ENCODE data around the gene GLRX. TPM values are rescaled to one million over a fixed set of nuclear protein-coding genes. Genes with fewer than 3 reads are reported as not detected.

Gene GLRX
- total and polyA plus RNA-seq, 2 of the 13 experiments (the other 11 are each of a cell fraction or from before 2014, with no cell fraction given) = 63.8 to 499 TPM

GRCh38 chr5:95823738-95824609 lies 1.4 kb upstream of the GLRX start (continued):
- TF ChIP-seq CCAR2 (optimal IDR thresholded peaks at IDR 0.05; ENCODE audit: low read depth, low read length) (peak; percentile 20), ZNF761 (CRISPR knock-in tag; conservative IDR thresholded peaks at IDR 0.05) (no peak), GATAD2A (CRISPR knock-in tag; IDR thresholded peaks at IDR 0.05) (peak; percentile 69; the same call in 1 of the 2 replicates), SAP130 (CRISPR knock-in tag; IDR thresholded peaks at IDR 0.05; ENCODE audit: low read depth) (peak; percentile 79), NBN (conservative IDR thresholded peaks at IDR 0.05) (no peak), HBP1 (CRISPR knock-in tag; IDR thresholded peaks at IDR 0.05; ENCODE audit: low read depth) (no peak), TFDP1 (CRISPR knock-in tag; IDR thresholded peaks at IDR 0.05; ENCODE audit: borderline replicate concordance) (peak; percentile 69; the same call in 1 of the 2 replicates), FOXA1 (IDR thresholded peaks at IDR 0.05) (no peak), FOXA1 (CRISPR knock-in tag; IDR thresholded peaks at IDR 0.05) (no peak), SALL1 (CRISPR knock-in tag; IDR thresholded peaks at IDR 0.05) (peak; percentile 43), HMGXB4 (CRISPR knock-in tag; IDR thresholded peaks at IDR 0.05; ENCODE audit: borderline replicate concordance in 1 of 2, low read depth in 1 of 2) (0 out of 4 replicates have a peak, but pooled peaks of 1 of the 2 experiments have one; percentile 22), HNRNPH1 (optimal IDR thresholded peaks at IDR 0.05; ENCODE audit: low read depth, low read length) (no peak), ZNF639 (CRISPR knock-in tag; conservative IDR thresholded peaks at IDR 0.05) (0 out of 2 replicates have a peak, but pooled peaks have one; percentile 24), GLMP (CRISPR knock-in tag; IDR thresholded peaks at IDR 0.05; ENCODE audit: borderline replicate concordance) (no peak), MLLT10 (CRISPR knock-in tag; IDR thresholded peaks at IDR 0.05) (no peak), GZF1 (CRISPR knock-in tag; IDR thresholded peaks at IDR 0.05) (no peak), BORCS8-MEF2B (CRISPR knock-in tag; IDR thresholded peaks at IDR 0.05) (peak; percentile 43; the same call in 1 of the 2 replicates), KDM4B (CRISPR knock-in tag; IDR thresholded peaks at IDR 0.05) (no peak), ZNF570 (CRISPR knock-in tag; IDR thresholded peaks at IDR 0.05; ENCODE audit: borderline replicate concordance) (no peak), NFRKB (IDR thresholded peaks at IDR 0.05) (no peak), TBX2 (CRISPR knock-in tag; IDR thresholded peaks at IDR 0.05; ENCODE audit: borderline replicate concordance) (no peak; the same call in 1 of the 2 replicates), TRIM22 (IDR thresholded peaks at IDR 0.05) (no peak), ELF3 (CRISPR knock-in tag; IDR thresholded peaks at IDR 0.05) (peak; percentile 89)

Measured in HepG2 (cell line).